Transverse colon (tissue), 4 donors: ENCODE results near the gene RNFT2. TPM values are rescaled to one million over a fixed set of nuclear protein-coding genes. Genes with fewer than 3 reads are reported as not detected.

ENCODE experiments used
- DNase-seq: peaks from one replicate; pipeline ENCODE4 v3.0.0-alpha.2; 2019
- H3K27ac ChIP-seq, 4 donors: fragments of 200-600 bp; sonication (generic); 2 replicates each; pipeline ENCODE4 v1.5.1; 2016 to 2018; ENCODE audit warnings: inconsistent platforms in 4 of 4
- H3K27me3 ChIP-seq: fragments of 200-600 bp; sonication (generic); 2 replicates; pipeline ENCODE4 v1.5.1; 2017; ENCODE audit warnings: inconsistent platforms
- H3K36me3 ChIP-seq, 4 donors: fragments of 200-600 bp; sonication (generic); 2 replicates each; pipeline ENCODE4 v1.5.1; 2017 to 2019; ENCODE audit warnings: inconsistent platforms in 4 of 4
- H3K4me1 ChIP-seq, 4 donors: fragments of 200-600 bp; sonication (generic); 2 replicates each; pipeline ENCODE4 v1.5.1; 2017 to 2020; ENCODE audit warnings: inconsistent platforms in 4 of 4
- H3K4me3 ChIP-seq, 4 donors: fragments of 200-600 bp; sonication (generic); 1 replicate in 1 of 4; 2 replicates in 3 of 4; pipeline versions ENCODE4 v1.5.1 to v1.6.1; 2017 to 2019; ENCODE audit warnings: inconsistent platforms in 4 of 4
- H3K9me3 ChIP-seq, 2 donors: fragments of 200-600 bp; sonication (generic); 2 replicates each; pipeline ENCODE4 v1.5.1; 2017 to 2019; ENCODE audit warnings: inconsistent platforms in 2 of 2
- EP300 ChIP-seq: sonication (generic); formaldehyde crosslinking; IDR thresholded peaks from one replicate; pipeline ENCODE4 v1.6.1; 2017; ENCODE audit warnings: antibody characterized with exemption, low read depth
- POLR2A ChIP-seq: fragments of 450-650 bp; IDR thresholded peaks from one replicate; pipeline ENCODE4 v1.6.1; 2016; ENCODE audit warnings: antibody characterized with exemption, mild to moderate bottlenecking, moderate library complexity
- POLR2AphosphoS5 ChIP-seq, 3 donors: sonication (generic); formaldehyde crosslinking; IDR thresholded peaks; one replicate each; pipeline ENCODE4 v1.6.1; 2016; ENCODE audit warnings: antibody characterized with exemption in 3 of 3
- WGBS, 2 donors: methylation state at CpG; one replicate each; pipeline ENCODE4 v1.1.5; 2018; ENCODE audit warnings: low coverage in 1 of 2; 5-methylcytosine and 5-hydroxymethylcytosine counted together
- in situ Hi-C, 4 donors: fragments of 200-750 bp; cut with MboI; loops; one replicate each; pipeline versions ENCODE4 v1.15.0 to v1.15.1; 2017; ENCODE audit warnings: low sequenced_read_pairs in 3 of 4, low pct_ligation_motif_present in 1 of 4, low pct_unique_long_range_greater_than_20kb in 1 of 4
- intact Hi-C: fragments of 100-400 bp; cut with DNase I; formaldehyde crosslinking; loops from one replicate; pipeline ENCODE4 v1.15.1; 2023; ENCODE audit warnings: low total_unique reads
- total RNA-seq, 4 donors: library from RNA; depleted of rRNA; stranded (reverse); fragments of >200 nt; gene quantifications; one replicate each; pipeline ENCODE4 v1.1.0, GENCODE V29; 2016
- TF ChIP-seq, protein P1 (sequence below), 5 experiments: fragments of 200-600 bp in 3 of 5; fragments of 450-650 bp in 2 of 5; sonication (generic) in 3 of 5; IDR thresholded peaks; 1 replicate in 2 of 5; 2 replicates in 3 of 5; pipeline ENCODE4 v1.5.1; 2016 to 2017; ENCODE audit warnings: antibody characterized with exemption in 5 of 5, inconsistent platforms in 3 of 5, mild to moderate bottlenecking in 2 of 5, moderate library complexity in 1 of 5

RNFT2 gene, protein sequence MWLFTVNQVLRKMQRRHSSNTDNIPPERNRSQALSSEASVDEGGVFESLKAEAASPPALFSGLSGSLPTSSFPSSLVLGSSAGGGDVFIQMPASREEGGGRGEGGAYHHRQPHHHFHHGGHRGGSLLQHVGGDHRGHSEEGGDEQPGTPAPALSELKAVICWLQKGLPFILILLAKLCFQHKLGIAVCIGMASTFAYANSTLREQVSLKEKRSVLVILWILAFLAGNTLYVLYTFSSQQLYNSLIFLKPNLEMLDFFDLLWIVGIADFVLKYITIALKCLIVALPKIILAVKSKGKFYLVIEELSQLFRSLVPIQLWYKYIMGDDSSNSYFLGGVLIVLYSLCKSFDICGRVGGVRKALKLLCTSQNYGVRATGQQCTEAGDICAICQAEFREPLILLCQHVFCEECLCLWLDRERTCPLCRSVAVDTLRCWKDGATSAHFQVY
- total RNA-seq = 1 to 10 TPM in 1 of 4 donors, under 1 TPM in 2, not detected in 1; 0.20 to 1.1 (median 0.68) TPM

DNA sequence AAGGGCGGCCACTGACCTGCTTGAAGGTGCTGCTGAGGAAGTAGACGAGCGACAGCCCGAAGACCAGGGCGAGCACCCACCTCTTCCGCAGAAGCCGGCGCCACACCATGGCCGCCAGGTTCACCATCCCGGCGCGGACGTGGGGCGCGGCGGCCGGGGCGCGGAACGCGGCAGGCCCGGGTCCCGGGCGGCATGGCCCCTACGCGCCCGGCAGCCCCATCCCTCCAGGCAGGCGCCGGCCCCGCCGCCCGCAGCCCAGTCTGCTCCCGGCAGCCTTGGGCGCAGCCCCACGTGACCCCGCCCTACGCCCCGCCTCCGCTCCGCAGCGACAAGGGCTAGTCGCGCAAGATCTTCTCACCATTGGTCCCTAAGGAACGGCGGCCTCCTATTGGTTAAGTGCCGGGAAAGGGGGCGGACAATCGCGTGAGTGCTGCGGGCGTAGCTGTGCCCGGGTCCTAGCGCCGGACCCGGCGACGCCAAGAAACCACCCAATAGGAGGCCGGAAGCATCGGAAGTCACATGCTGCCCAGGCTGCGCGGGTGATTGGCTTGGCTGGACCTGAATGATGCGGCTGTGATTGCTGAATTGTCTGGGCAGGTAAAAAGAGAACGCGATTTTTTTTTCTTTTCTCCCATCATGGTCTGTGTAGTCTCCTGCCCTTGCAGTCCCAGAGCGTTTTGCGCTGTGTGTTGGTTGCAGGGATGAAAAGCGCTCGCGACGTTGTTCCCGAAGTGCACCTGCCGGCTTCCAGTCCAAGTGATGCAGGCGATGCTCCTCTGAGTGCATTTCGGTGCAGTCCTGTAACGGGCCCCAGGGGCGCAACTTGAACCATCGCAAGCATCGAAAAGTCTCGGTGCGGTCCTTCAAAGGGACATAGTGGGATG lies at the start of gene RNFT2, which contains the start of gene SPRING1:
TSS of gene RNFT2 (plus strand) at position 542 of the 884 bp plus-strand sequence. CDS start 2,183 bp downstream, outside the sequence.
TSS of gene SPRING1 (minus strand) at position 296 of the 884 bp plus-strand sequence. CDS start at position 127, 169 bp downstream.
- Histone ChIP-seq H3K27me3 (no peaks in the 10 kb centered on the region), H3K4me3 (peak within 1 kb of the TSS; percentile 83 to 100 (median 87)), H3K27ac (peak within 1 kb of the TSS; percentile 83 to 91 (median 86)), H3K4me1 (peaks cover 4 to 19% (median 14%) of the 10 kb centered on the region in 4 donors), H3K36me3 (peaks cover 0 to 9% (median 0%) of the 10 kb centered on the region in 4 donors), H3K9me3 (no peaks in the 10 kb centered on the region)
- in situ Hi-C loops (loop anchor here in 1 of 4 donors (10.0 kb wide), 1 partner anchor 87 kb away; no protein-coding TSS in a partner anchor), intact Hi-C loops (loop anchor here (5.0 kb wide), 1 partner anchor 79 kb away; no protein-coding TSS in a partner anchor)
- DNase-seq = peak; percentile 99
- WGBS, 2 donors = 0 to 1% methylated on average over 4 to 52 of the region's 80 CpGs
- TF ChIP-seq, protein P1, sequence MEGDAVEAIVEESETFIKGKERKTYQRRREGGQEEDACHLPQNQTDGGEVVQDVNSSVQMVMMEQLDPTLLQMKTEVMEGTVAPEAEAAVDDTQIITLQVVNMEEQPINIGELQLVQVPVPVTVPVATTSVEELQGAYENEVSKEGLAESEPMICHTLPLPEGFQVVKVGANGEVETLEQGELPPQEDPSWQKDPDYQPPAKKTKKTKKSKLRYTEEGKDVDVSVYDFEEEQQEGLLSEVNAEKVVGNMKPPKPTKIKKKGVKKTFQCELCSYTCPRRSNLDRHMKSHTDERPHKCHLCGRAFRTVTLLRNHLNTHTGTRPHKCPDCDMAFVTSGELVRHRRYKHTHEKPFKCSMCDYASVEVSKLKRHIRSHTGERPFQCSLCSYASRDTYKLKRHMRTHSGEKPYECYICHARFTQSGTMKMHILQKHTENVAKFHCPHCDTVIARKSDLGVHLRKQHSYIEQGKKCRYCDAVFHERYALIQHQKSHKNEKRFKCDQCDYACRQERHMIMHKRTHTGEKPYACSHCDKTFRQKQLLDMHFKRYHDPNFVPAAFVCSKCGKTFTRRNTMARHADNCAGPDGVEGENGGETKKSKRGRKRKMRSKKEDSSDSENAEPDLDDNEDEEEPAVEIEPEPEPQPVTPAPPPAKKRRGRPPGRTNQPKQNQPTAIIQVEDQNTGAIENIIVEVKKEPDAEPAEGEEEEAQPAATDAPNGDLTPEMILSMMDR (IDR thresholded peaks at IDR 0.05) = peak in 1 of 5 experiments; percentile 5
- TF ChIP-seq POLR2AphosphoS5 (IDR thresholded peaks at IDR 0.05) (peak; percentile 85 to 93 (median 85)), POLR2A (peak; percentile 58), EP300 (no peak)

DNA sequence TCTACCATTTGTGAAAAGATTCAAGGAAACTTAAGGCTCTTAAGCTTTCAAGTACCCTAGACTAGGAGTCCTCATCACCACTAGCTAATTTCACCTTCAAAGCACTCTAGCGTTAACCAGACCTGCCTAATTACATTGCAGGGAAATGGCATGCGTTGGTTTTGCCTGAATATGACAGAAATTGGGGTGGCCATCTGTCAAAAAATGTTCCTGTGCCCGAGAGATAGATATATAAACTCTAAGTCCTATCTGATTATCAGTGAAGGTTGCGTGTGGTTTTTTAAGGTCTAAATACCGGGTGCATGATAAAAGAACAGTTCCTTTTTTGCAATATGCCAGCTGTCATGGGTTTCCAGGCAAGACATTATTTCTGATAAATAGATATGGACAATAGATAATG lies 48.6 kb upstream of the RNFT2 start:
- no peak for DNase-seq
- Histone ChIP-seq H3K27me3 (peaks cover 17% of the 10 kb centered on the region), H3K4me1 (peaks cover 0 to 16% (median 11%) of the 10 kb centered on the region in 4 donors), H3K36me3 (no peaks in the 10 kb centered on the region), H3K4me3 (no peak overlapping the region), H3K27ac (no peak overlapping the region), H3K9me3 (no peaks in the 10 kb centered on the region)
- 68 to 72% methylated on average over 4 to 5 of the region's 5 CpGs for WGBS, 2 donors
- intact Hi-C loops (no loop called here), in situ Hi-C loops (no loop called here)
- no peak for TF ChIP-seq POLR2AphosphoS5 (IDR thresholded peaks at IDR 0.05)
- TF ChIP-seq, protein P1 (IDR thresholded peaks at IDR 0.05) = no peak
- TF ChIP-seq EP300 = no peak
- TF ChIP-seq POLR2A = no peak

DNA sequence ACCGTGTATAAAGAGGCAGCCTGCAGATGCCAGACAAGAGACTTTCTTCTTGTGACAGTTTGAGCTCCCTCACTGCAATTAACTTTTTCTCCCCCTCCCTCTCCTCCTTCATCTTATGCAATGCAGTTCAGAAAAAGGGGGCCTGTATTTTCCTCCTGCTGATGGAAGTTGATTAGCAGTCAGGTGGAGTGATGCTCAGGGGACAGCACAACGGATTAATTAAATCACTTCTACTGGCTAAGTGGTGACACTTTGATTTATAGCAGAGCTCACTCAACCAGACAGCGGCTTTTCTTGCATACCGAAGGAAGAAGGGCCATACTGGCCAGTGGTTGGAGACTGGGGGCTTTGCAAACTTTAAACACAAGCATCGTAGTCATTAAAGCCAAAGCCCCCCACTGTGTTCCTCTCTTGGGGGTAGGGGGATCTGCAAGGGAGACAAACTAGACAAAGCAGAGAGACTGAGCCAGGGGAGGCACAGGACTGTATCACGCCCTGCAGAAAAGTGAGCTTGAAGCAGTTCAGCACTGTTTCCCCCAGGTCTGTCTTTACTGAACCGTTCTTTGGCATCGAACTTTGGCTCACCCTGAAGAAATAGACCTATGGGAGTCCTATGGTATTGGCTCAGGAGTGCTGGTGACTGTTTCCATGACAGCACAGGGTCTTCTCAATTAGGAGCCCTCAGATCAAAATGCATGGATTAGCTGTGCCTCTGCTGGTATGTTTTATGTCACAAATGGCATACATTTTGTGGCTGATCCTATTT lies 48.0 kb upstream of the RNFT2 start:
- 79 to 90% methylated on average over 2 to 8 of the region's 8 CpGs for WGBS, 2 donors
- no peaks in the 10 kb centered on the region for H3K36me3 ChIP-seq
- intact Hi-C loops = no loop called here
- H3K9me3 ChIP-seq = no peaks in the 10 kb centered on the region
- in situ Hi-C loops = no loop called here
- TF ChIP-seq, protein P1 (IDR thresholded peaks at IDR 0.05) = no peak
- H3K4me1 ChIP-seq = peaks cover 0 to 16% (median 11%) of the 10 kb centered on the region in 4 donors
- peaks cover 21% of the 10 kb centered on the region for H3K27me3 ChIP-seq
- no peak for DNase-seq
- no peak overlapping the region for H3K4me3 ChIP-seq
- H3K27ac ChIP-seq = no peak overlapping the region
